ENCODE results near the gene SLC31A1.

The SLC31A1 gene

GRCh38 chr9:113185271-113185670, 36.1 kb upstream of the SLC31A1 start:
- Histone ChIP-seq H3K79me2 (ENCODE audit: insufficient read depth, low read length) (no peaks in the 10 kb centered on the region), H3K4me2 (ENCODE audit: low read depth, low read length, poor library complexity, severe bottlenecking) (no peak overlapping the region), H3K36me3 (ENCODE audit: low read length) (peaks cover 53% of the 10 kb centered on the region), H3K9ac (ENCODE audit: low read length) (no peak overlapping the region), H3K27me3 (ENCODE audit: low read length) (no peaks in the 10 kb centered on the region), H3K4me3 (ENCODE audit: insufficient read depth, low read length, poor library complexity, severe bottlenecking) (no peak overlapping the region), H4K20me1 (ENCODE audit: low read depth, low read length) (no peaks in the 10 kb centered on the region), H3K27ac (ENCODE audit: low read depth, low read length) (no peak overlapping the region), H2AFZ (ENCODE audit: low read depth, low read length, severe bottlenecking) (no peak overlapping the region), H3K9me2 (replicated peaks; ENCODE audit: insufficient read depth, low read length) (no peaks in the 10 kb centered on the region), H3K9me3 (ENCODE audit: insufficient read depth, low read length) (no peaks in the 10 kb centered on the region), H3F3A (ENCODE audit: insufficient read depth) (no peaks in the 10 kb centered on the region)
- TF ChIP-seq, protein P1, sequence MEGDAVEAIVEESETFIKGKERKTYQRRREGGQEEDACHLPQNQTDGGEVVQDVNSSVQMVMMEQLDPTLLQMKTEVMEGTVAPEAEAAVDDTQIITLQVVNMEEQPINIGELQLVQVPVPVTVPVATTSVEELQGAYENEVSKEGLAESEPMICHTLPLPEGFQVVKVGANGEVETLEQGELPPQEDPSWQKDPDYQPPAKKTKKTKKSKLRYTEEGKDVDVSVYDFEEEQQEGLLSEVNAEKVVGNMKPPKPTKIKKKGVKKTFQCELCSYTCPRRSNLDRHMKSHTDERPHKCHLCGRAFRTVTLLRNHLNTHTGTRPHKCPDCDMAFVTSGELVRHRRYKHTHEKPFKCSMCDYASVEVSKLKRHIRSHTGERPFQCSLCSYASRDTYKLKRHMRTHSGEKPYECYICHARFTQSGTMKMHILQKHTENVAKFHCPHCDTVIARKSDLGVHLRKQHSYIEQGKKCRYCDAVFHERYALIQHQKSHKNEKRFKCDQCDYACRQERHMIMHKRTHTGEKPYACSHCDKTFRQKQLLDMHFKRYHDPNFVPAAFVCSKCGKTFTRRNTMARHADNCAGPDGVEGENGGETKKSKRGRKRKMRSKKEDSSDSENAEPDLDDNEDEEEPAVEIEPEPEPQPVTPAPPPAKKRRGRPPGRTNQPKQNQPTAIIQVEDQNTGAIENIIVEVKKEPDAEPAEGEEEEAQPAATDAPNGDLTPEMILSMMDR (IDR thresholded peaks at IDR 0.05; ENCODE audit: insufficient read depth, low read length, poor library complexity, severe bottlenecking): no peak
- TF ChIP-seq EZH2phosphoT487 (conservative IDR thresholded peaks at IDR 0.05; ENCODE audit: low read length): no peak

DNA sequence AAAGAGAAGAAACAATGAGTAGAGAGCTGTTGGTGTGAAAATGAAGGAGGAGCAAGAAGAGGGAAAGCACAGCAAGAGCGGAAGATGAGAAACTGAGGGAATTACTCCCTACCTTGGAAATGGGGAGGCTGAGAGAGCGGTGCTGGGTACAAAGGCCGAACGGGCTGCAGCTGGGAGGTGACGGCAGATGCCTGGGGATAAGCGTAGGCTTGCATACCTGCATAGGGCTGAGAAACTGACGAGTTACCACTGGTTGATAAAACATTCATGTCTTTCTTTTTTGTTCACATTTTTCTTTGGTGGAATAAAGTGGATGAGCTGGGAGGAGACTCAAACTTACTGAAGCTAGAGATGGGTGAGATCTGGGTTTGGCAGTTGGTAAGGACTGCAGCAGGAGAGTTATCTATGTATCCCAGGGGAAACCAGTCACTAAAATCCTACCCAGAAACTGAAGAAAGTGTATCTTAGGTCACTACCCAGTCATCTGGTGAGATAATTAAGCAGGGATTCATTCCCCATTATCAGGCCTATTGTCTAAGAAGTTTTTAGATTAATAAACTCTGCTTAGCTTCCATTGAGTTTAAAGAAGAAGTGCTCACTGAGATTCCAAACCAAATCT, 35.1 kb upstream of the SLC31A1 start:
- H3K27ac ChIP-seq (ENCODE audit: low read depth, low read length): no peak overlapping the region
- H3K4me3 ChIP-seq (ENCODE audit: insufficient read depth, low read length, poor library complexity, severe bottlenecking): no peak overlapping the region
- TF ChIP-seq, protein P1 (IDR thresholded peaks at IDR 0.05; ENCODE audit: insufficient read depth, low read length, poor library complexity, severe bottlenecking): no peak
- no peak for TF ChIP-seq EZH2phosphoT487 (conservative IDR thresholded peaks at IDR 0.05; ENCODE audit: low read length)
- no peaks in the 10 kb centered on the region for H3K79me2 ChIP-seq (ENCODE audit: insufficient read depth, low read length)
- H4K20me1 ChIP-seq (ENCODE audit: low read depth, low read length): no peaks in the 10 kb centered on the region
- H3K36me3 ChIP-seq (ENCODE audit: low read length): peaks cover 48% of the 10 kb centered on the region; the same call in 1 of the 2 replicates
- no peak overlapping the region for H2AFZ ChIP-seq (ENCODE audit: low read depth, low read length, severe bottlenecking)
- H3K9ac ChIP-seq (ENCODE audit: low read length): no peak overlapping the region
- no peaks in the 10 kb centered on the region for H3K9me3 ChIP-seq (ENCODE audit: insufficient read depth, low read length)
- no peaks in the 10 kb centered on the region for H3K9me2 ChIP-seq (replicated peaks; ENCODE audit: insufficient read depth, low read length)
- H3F3A ChIP-seq (ENCODE audit: insufficient read depth): no peaks in the 10 kb centered on the region
- H3K27me3 ChIP-seq (ENCODE audit: low read length): no peaks in the 10 kb centered on the region
- H3K4me2 ChIP-seq (ENCODE audit: low read depth, low read length, poor library complexity, severe bottlenecking): no peak overlapping the region

- no peak overlapping the region for H2AFZ ChIP-seq (ENCODE audit: low read depth, low read length, severe bottlenecking)
- H3K9ac ChIP-seq (ENCODE audit: low read length): no peak overlapping the region
Observed at GRCh38 chr9:113187929-113188595, 33.3 kb upstream of the SLC31A1 start.

GRCh38 chr9:113192455-113192854, 28.9 kb upstream of the SLC31A1 start:
- H3K27ac ChIP-seq (ENCODE audit: low read depth, low read length): no peak overlapping the region
- TF ChIP-seq EZH2phosphoT487 (conservative IDR thresholded peaks at IDR 0.05; ENCODE audit: low read length): no peak
- TF ChIP-seq, protein P1 (IDR thresholded peaks at IDR 0.05; ENCODE audit: insufficient read depth, low read length, poor library complexity, severe bottlenecking): no peak
- H3K9me2 ChIP-seq (replicated peaks; ENCODE audit: insufficient read depth, low read length): no peaks in the 10 kb centered on the region
- no peaks in the 10 kb centered on the region for H3K79me2 ChIP-seq (ENCODE audit: insufficient read depth, low read length)
- no peaks in the 10 kb centered on the region for H3F3A ChIP-seq (ENCODE audit: insufficient read depth)
- H3K27me3 ChIP-seq (ENCODE audit: low read length): no peaks in the 10 kb centered on the region
- H4K20me1 ChIP-seq (ENCODE audit: low read depth, low read length): no peaks in the 10 kb centered on the region
- no peak overlapping the region for H3K4me3 ChIP-seq (ENCODE audit: insufficient read depth, low read length, poor library complexity, severe bottlenecking)
- no peaks in the 10 kb centered on the region for H3K9me3 ChIP-seq (ENCODE audit: insufficient read depth, low read length)
- H2AFZ ChIP-seq (ENCODE audit: low read depth, low read length, severe bottlenecking): no peak overlapping the region
- H3K36me3 ChIP-seq (ENCODE audit: low read length): peaks cover 40% of the 10 kb centered on the region; the same call in 1 of the 2 replicates
- no peak overlapping the region for H3K4me2 ChIP-seq (ENCODE audit: low read depth, low read length, poor library complexity, severe bottlenecking)
- no peak overlapping the region for H3K9ac ChIP-seq (ENCODE audit: low read length)

More at GRCh38 chr9:113187929-113188595, 33.3 kb upstream of the SLC31A1 start:
- no peaks in the 10 kb centered on the region for H3K9me2 ChIP-seq (replicated peaks; ENCODE audit: insufficient read depth, low read length)
- no peak overlapping the region for H3K4me3 ChIP-seq (ENCODE audit: insufficient read depth, low read length, poor library complexity, severe bottlenecking)
- no peaks in the 10 kb centered on the region for H3K9me3 ChIP-seq (ENCODE audit: insufficient read depth, low read length)
- no peaks in the 10 kb centered on the region for H3F3A ChIP-seq (ENCODE audit: insufficient read depth)
- H3K79me2 ChIP-seq (ENCODE audit: insufficient read depth, low read length): no peaks in the 10 kb centered on the region
- no peaks in the 10 kb centered on the region for H4K20me1 ChIP-seq (ENCODE audit: low read depth, low read length)
- H3K36me3 ChIP-seq (ENCODE audit: low read length): peaks cover 37% of the 10 kb centered on the region; the same call in 1 of the 2 replicates
- TF ChIP-seq EZH2phosphoT487 (conservative IDR thresholded peaks at IDR 0.05; ENCODE audit: low read length): no peak
- no peak overlapping the region for H3K4me2 ChIP-seq (ENCODE audit: low read depth, low read length, poor library complexity, severe bottlenecking)
- H3K27ac ChIP-seq (ENCODE audit: low read depth, low read length): no peak overlapping the region
- H3K27me3 ChIP-seq (ENCODE audit: low read length): no peaks in the 10 kb centered on the region
